Middle frontal gyrus (tissue), 1 donor: ENCODE data around the gene SDK2.

Source experiments
- DNase-seq: peaks from one replicate; pipeline ENCODE4 v3.0.0-alpha.2; 2015; ENCODE audit warnings: low spot score; ENCODE audit errors: extremely low spot score

SDK2 gene

GRCh38 chr17:73511719-73512115 is 132.5 kb downstream of the SDK2 start:
- DNase-seq, result no peak

- no peak for DNase-seq
Observed at GRCh38 chr17:73510981-73511718, 133.1 kb downstream of the SDK2 start.

- no peak for DNase-seq
Observed at GRCh38 chr17:73508931-73509605, 135.2 kb downstream of the SDK2 start.

- DNase-seq, result no peak
Observed at GRCh38 chr17:73508057-73508930, 136.0 kb downstream of the SDK2 start.

- DNase-seq, result no peak
Observed at GRCh38 chr17:73506470-73507435, 137.5 kb downstream of the SDK2 start.

- DNase-seq, result no peak
Observed at GRCh38 chr17:73503560-73503959, 140.7 kb downstream of the SDK2 start.

- DNase-seq, result no peak
Observed at GRCh38 chr17:73500414-73500999, 143.7 kb downstream of the SDK2 start.

GRCh38 chr17:73498886-73499554 is 145.2 kb downstream of the SDK2 start:
- no peak for DNase-seq

- DNase-seq, result no peak
Observed at GRCh38 chr17:73498176-73498575, 146.1 kb downstream of the SDK2 start.

GRCh38 chr17:73497721-73498120 is 146.5 kb downstream of the SDK2 start:
- no peak for DNase-seq

GRCh38 chr17:73496232-73496631 is 148.0 kb downstream of the SDK2 start:
- DNase-seq, result no peak

- no peak for DNase-seq
Observed at GRCh38 chr17:73495641-73496040, 148.6 kb downstream of the SDK2 start.

- DNase-seq, result no peak
Observed at GRCh38 chr17:73494950-73495349, 149.3 kb downstream of the SDK2 start.

- no peak for DNase-seq
Observed at GRCh38 chr17:73493956-73494926, 150.0 kb downstream of the SDK2 start.

GRCh38 chr17:73492821-73493814 is 151.1 kb downstream of the SDK2 start:
- DNase-seq, result no peak

GRCh38 chr17:73492125-73492820 is 152.0 kb downstream of the SDK2 start:
- no peak for DNase-seq

GRCh38 chr17:73491648-73492047 is 152.6 kb downstream of the SDK2 start:
- no peak for DNase-seq
